Stimulated activated CD8-positive, alpha-beta memory T cell treated with anti-CD3 and anti-CD28 coated beads, Interleukin-4, amount 100 ng/mL, for 4 hours (primary cell): ENCODE data around the gene MACROD1.

Experiments used
- DNase-seq, 2 donors: peaks; one replicate each; pipeline ENCODE4 v3.0.0-alpha.2; 2020; ENCODE audit warnings: low read depth in 2 of 2, low spot score in 1 of 2

Gene MACROD1

GRCh38 chr11:64018310-64018709, 147.6 kb downstream of the MACROD1 start:
- DNase-seq = no peak

- no peak for DNase-seq
Measured at GRCh38 chr11:64017945-64018224, 148.0 kb downstream of the MACROD1 start.

DNA sequence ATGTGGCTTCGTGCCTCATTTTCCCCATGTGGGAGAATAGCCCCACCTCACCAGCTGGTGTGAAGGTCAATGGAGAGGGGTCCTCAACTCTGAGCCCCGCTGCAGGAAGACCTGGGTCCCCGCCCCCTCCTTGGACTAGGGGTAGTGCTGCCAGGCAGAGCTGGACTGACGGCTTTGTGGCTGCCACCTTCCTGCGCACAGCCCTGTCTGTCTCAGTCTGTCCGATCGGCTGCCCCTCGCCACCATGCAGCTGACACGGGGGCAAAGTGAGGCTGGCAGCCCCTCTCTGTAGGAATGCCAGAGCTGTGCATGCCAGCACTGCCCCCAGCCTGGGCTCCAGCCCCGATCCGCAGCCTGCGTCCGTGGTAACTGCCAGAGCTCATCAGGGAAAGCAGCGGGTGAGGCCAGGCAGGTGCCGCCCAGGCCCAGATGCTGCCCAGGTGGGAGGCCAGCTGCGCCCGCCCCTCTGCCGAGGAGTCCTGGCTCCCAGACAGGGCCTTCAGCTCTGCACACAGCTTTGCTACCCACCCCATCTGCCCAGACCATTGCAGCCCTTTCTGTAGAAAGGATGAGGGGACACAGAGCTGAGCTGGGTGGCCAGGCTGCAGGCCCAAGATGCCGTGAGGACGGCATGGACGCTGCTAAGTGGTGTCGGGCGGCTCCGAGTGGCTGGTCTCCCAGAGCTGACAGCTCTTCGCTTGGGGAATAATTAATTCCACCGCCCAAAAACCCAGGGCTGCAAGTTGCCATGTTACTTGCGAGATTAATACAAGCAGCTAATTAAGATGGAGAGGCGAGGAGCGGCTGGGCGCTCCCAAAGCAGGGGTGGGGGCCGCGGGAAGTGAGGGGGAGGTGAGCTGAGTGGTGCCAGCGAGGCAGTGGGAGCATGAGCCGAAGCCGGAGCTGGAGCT, 149.7 kb downstream of the MACROD1 start:
- no peak for DNase-seq

DNA sequence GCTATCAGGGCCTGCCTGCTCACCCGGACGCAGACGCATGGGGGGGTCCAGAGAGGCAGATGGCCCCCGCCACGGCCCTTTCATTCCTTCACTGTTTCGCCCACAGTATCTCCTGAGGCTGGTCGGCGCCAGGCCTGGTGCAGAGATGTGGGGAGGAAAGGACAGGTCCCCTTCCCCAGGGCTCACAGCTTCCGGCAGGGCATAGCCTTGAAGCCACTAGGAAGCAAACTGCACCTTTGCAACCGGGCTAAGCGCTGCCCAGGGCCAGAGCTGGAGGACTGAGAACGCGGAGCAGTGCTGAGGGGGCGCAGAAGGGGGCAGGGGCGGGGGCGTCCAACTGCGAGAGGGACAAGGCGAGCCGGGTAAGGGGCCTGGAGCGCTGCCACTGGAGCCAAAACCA, 150.4 kb downstream of the MACROD1 start:
- DNase-seq = no peak

DNA sequence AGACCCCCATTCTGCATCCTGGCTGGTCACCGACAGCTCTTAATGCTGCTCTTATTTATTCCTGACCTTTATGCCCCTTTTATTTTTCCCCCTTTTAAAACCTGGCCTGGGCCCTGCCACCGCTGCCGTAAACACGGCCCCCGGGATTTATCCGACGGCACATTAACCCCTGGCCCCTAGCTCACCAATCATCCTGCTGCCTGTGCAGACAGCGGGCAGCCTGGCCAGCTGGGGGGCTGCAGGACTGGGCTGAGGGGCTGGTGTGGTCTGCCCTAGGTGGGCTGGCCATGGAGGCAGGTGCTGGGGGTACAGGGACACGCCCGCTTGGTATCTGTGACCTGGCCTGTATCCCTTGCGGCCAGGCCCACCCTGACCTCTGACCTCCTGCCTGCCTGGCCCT, 151.6 kb downstream of the MACROD1 start:
- no peak for DNase-seq

DNA sequence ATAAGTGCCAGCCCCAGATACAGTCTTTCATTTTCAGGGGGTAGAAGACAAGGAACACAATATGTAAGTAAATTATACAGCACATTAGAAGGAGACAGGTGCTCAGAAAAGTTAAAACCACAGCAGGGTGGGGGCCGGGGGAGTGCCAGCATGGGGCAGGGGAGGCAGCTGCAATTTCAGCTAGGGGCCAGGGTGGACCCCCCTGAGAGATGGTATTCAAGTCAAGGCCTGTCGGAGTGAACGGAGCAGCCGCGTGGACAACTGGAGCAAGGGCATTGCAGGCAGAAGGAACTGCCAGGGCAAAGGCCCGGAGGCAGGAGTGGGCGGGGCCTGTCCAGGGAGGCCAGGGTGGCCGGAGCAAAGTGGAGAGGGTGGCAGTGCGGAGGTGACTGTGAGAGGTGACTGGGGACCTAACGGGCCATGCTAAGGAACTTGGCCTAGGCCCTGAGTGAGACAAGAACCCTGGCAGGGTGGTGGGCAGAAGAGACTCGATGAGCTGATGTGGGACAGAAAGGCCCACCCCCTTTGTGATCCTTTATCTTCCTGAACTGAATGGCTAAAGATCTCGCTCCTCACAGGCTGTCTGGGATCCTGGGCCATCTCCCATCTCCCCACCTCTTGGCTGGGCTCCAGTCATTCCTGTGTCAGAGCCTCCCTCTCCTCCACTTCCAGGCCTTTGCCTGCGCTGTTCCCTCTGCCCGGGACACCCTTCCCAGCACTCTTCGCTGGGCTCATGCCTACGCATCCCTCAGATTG, 152.6 kb downstream of the MACROD1 start:
- DNase-seq = no peak

DNA sequence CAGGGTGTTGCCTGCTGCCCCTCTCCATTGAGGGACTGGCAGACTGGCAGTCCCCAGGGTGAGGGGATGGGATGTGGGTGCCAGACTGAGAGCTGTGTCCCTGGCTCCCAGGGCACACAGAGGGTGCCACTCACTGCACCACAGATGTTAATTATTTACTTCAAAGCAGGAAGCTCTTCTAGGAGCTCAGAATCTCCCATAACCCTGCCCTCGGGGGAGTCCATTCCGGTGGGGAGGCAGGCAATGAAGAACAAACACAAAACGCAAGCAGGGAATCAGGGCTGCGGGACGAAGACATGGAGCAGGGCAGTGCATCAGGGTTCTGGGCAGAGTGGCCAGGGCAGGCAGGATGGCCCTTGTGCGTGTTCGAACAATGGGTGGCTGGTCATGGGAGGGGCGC, 154.5 kb downstream of the MACROD1 start:
- DNase-seq = no peak

- no peak for DNase-seq
Measured at GRCh38 chr11:64010783-64011182, 155.1 kb downstream of the MACROD1 start.

- DNase-seq = no peak
Measured at GRCh38 chr11:64009710-64010109, 156.2 kb downstream of the MACROD1 start.

DNA sequence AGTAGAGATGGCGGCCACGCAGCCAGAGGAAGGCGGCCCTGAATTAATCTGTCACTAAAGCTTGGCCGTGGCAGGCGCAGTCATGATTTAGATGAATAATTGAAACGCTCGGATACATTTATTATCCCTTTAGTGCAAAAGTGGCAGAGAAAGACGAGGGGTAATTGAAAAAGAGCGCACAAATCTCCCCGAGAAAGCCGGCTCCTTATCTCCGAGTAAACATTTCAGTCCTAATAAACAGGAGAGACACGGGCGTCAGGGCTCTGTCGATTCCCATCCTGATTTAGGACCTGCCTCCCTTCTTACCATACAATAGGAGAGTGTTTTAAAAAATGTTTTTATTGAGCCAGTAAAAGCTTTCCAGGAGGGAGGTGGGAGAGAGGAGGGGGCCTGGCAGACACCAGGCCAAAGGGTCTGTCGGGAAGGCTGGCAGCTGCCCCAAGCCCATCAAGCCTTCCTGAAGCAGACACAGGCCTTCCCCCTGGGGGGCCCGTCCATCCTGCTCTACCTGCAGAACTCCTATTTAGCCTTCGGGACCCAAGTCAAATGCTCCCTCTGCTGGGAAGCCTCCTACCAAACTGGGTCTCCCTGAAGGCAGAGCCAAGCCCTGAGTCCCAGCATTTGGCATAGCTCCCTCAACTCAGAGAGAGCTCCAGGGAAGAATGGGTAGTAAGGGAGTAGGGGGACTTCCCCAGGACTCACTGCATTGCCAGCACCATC, 156.8 kb downstream of the MACROD1 start:
- DNase-seq = no peak

DNA sequence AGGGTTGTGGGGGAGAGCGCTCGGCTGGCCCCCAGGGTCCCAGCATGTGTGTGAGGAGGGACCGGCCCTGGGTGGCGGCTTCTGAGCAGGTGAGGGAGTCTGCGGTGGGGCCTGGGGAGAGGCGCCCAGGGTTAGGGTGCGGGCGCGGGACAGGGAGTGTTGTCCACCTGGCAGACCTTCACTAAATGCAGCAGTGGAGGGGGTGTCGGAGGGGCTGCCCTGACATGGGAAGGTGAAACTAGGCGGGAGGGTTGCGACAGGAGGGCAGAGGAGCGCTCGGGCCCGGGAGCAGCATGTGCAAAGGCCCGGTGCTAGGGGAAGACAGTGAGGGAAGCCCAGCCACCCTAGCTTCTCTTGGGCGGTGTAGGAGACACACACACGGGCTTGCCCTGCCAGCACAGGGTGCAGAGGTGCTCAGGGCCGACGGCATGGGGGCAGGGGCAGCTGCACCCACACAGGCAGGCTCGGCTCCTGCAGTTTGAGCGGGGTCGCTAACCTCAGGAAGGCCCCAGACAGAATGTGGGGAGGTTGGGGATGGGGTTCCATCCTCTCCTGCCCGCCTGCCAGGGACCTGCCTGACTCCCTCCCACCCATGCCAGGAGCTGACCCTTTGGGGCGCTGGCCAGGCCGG, 157.5 kb downstream of the MACROD1 start:
- DNase-seq = no peak

DNA sequence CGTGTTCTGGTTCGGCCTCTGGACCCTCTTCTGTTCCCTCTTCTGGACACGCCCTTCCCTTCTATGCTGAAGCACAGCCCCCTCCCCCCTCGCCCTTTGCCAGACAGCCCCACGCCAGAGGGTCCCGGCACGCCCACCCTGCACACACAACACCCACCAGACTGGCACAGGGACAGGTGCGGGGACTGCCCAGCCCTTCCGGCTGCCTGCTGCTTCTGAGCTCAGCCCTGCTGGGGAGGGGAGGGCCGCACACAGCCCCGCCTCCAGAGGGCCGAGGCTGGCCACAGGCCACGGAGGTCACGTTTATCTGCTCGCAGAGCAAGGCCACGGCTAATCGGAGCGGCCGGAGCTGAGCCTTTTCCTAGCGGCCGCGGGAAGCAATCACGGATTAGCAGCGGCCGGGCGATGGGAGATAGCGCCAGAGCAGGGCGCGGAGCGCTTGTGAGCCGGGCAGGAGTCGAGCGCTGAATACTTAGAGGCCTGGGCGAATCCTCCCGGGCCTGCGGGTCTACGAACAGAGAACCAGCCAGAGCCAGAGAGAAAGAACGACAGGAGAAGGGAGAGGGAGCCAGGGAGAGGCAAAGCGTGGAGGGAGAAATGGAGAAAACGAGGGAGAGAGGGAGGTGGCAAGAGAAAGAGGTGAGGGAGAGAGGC, 158.2 kb downstream of the MACROD1 start:
- no peak for DNase-seq

DNA sequence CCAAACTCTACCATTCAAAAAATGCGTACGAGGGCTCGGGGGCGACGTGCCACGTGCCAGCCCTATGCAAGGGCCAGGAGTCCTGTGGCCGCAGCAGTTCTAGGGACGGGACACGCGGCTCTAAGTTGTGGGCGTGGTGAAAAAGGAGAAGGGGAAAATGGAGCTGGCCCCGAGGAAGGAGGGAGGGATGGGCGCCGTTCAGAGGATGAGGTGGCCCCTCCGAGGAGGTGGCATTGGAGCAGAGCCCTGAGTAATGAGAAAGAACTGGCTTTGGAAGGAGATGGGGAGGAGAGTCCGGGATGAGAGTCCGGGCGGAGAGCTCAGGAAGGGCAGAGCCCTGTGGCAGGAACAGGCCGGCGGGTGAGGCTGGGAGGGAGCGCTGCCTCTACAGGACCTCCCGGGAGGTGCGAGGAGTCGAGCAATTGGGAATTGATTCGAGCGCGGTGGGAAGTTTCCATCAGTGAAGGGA, 158.7 kb downstream of the MACROD1 start:
- DNase-seq = no peak

GRCh38 chr11:64006398-64006797, 159.5 kb downstream of the MACROD1 start:
- no peak for DNase-seq

DNA sequence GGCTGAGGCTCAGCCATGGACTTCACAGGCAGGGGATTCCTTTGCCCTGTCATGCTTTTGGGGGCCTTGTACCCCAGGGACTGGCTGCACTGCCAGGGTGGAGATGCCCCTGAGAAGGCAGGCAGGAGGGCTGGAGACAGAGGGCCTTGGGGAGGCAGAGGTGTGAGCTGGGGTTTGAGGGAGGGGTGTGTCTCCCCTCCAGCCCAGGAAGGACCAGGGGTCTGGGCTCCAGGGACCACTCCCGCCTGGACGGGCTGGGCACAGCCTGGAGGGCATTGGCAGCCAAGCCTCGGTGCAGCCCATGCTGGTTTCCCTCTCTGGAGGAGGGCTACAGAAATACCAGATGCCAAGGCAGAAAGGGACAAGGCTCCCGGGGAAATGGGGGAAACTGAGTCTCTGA, 160.2 kb downstream of the MACROD1 start:
- DNase-seq = no peak

GRCh38 chr11:64004590-64004984, 161.3 kb downstream of the MACROD1 start:
- no peak for DNase-seq

DNA sequence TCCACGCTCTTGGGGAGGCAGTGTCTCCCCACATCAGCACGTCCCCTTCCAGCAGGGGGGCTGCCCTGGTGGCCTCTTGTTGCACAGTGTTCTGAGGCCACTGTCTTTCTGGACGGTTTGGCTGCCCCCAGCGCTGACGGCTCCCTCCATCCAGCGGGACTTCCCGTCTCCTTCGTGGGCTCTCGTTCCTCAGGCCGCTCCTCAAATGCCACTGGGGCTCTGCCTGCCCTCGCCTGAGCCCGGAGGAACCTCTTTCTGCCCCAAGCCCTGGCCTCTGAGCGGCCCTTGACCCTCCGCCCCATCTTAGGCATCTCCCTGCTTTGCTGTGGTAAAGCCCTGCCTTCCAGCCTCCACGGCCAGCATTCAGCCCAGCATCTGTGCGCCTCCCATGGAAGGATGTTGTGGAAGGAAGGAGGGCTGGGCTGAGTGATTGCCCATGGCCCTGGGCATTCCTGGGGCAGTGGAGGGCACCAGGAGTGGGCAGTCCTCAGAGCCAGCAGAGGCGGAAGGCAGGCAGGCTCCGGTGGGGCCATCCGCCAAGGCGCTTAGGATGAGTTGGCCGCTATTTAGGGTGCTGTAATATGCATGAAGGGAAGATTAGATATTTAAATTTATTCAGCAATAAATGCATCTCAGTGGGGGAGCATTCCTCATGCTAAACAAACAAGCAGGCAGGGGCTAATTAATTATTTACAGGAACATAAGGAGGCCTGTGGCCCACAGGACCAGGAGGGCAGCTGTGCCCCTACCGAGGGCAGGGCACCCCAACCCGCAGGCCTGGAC, 161.9 kb downstream of the MACROD1 start:
- no peak for DNase-seq

- no peak for DNase-seq
Measured at GRCh38 chr11:64001484-64002420, 164.2 kb downstream of the MACROD1 start.
